B cell (primary cell): Measurements from ENCODE around the gene ACBD4. TPM values are rescaled to one million over a fixed set of nuclear protein-coding genes. Genes with fewer than 3 reads are reported as not detected.

Experiments used
- ATAC-seq: fragments of 200-7000 bp; cut with Tn5 transposase; one replicate; pipeline ENCODE4 v1.10.0; 2021; ENCODE audit warnings: low read depth, mild to moderate bottlenecking, moderate number of reproducible peaks, moderate library complexity
- CTCF ChIA-PET: fragments of 350-600 bp; sonication (Branson Sonifier 250); formaldehyde crosslinking; loops from one replicate; lab custom pipeline; 2021; ENCODE audit warnings: antibody characterized with exemption, inconsistent platforms; lab: Charles Lee
- POLR2A ChIA-PET: fragments of 350-600 bp; sonication (Branson Sonifier 250); formaldehyde crosslinking; loops from one replicate; lab custom pipeline; 2021; ENCODE audit warnings: antibody characterized with exemption; lab: Charles Lee
- DNase-seq: peaks from one replicate; pipeline ENCODE4 v3.0.0; 2013
- H2AFZ ChIP-seq: 2 replicates; pipeline ENCODE4 v1.6.1; 2012; ENCODE audit warnings: mild to moderate bottlenecking, low read depth, low read length; ENCODE audit not compliant: insufficient read depth, poor library complexity, severe bottlenecking
- H3K27ac ChIP-seq, 2 donors: 1 replicate in 1 of 2; 2 replicates in 1 of 2; pipeline ENCODE4 v1.5.1; 2012 to 2013; ENCODE audit warnings: low read length in 2 of 2, mild to moderate bottlenecking in 2 of 2, moderate library complexity in 1 of 2
- H3K27me3 ChIP-seq, 4 experiments: fragments of 200-600 bp in 1 of 4; sonication (generic) in 1 of 4; replicated peaks in 1 of 4; 1 replicate in 2 of 4; 2 replicates in 2 of 4; pipeline versions ENCODE4 v1.6.1 to v1.7.0; 2013 to 2016; ENCODE audit warnings: low read length in 3 of 4, mild to moderate bottlenecking in 2 of 4, mixed read lengths in 1 of 4, moderate library complexity in 1 of 4; ENCODE audit not compliant: insufficient read depth in 4 of 4, control insufficient read depth in 3 of 4; ENCODE audit errors: control extremely low read depth in 1 of 4
- H3K36me3 ChIP-seq, 2 experiments: replicated peaks in 1 of 2; 1 replicate in 1 of 2; 2 replicates in 1 of 2; pipeline versions ENCODE4 v1.6.1 to v1.7.1; 2013; ENCODE audit warnings: low read length in 1 of 2; ENCODE audit not compliant: insufficient read depth in 2 of 2, control insufficient read depth in 1 of 2; ENCODE audit errors: control extremely low read depth in 1 of 2, extremely low read depth in 1 of 2
- H3K4me1 ChIP-seq, 2 donors: fragments of 200-600 bp in 1 of 2; sonication (generic) in 1 of 2; 1 replicate in 1 of 2; 2 replicates in 1 of 2; pipeline versions ENCODE4 v1.5.1 to v1.6.1; 2013 to 2017; ENCODE audit warnings: low read length in 2 of 2; ENCODE audit not compliant: control insufficient read depth in 2 of 2, insufficient read depth in 2 of 2
- H3K4me2 ChIP-seq: replicated peaks from 2 replicates; pipeline ENCODE3; 2012; ENCODE audit warnings: mild to moderate bottlenecking, low read depth, low read length; ENCODE audit not compliant: poor library complexity, severe bottlenecking
- H3K4me3 ChIP-seq, 5 experiments: fragments of 200-600 bp in 1 of 5; sonication (generic) in 1 of 5; 1 replicate in 3 of 5; 2 replicates in 2 of 5; pipeline versions ENCODE4 v1.5.1 to v1.7.0; 2011 to 2016; ENCODE audit warnings: low read length in 4 of 5, mild to moderate bottlenecking in 4 of 5, low read depth in 2 of 5, control low read depth in 1 of 5, moderate library complexity in 1 of 5; ENCODE audit not compliant: insufficient read depth in 1 of 5; ENCODE audit errors: control extremely low read depth in 1 of 5, extremely low read depth in 1 of 5
- H3K79me2 ChIP-seq: fragments of 200-600 bp; sonication (generic); one replicate; pipeline ENCODE4 v1.6.0; 2016; ENCODE audit warnings: low read length; ENCODE audit not compliant: control insufficient read depth, insufficient read depth
- H3K9ac ChIP-seq: fragments of 200-600 bp; sonication (generic); 2 replicates; pipeline ENCODE4 v1.6.1; 2017; ENCODE audit warnings: mild to moderate bottlenecking, low read length, moderate library complexity
- H3K9me3 ChIP-seq, 3 donors: one replicate each; pipeline versions ENCODE4 v1.6.1 to v1.7.1; 2013; ENCODE audit warnings: low read length in 2 of 3; ENCODE audit not compliant: control insufficient read depth in 2 of 3, insufficient read depth in 1 of 3; ENCODE audit errors: control extremely low read depth in 1 of 3
- H4K20me1 ChIP-seq: 2 replicates; pipeline ENCODE4 v1.6.0; 2012; ENCODE audit warnings: mild to moderate bottlenecking, low read length; ENCODE audit not compliant: insufficient read depth, control insufficient read depth, poor library complexity, severe bottlenecking
- H3K27ac Mint-ChIP-seq: one replicate; pipeline ENCODE4 v1.8.0; 2021; ENCODE audit warnings: mixed read lengths
- H3K27me3 Mint-ChIP-seq: one replicate; pipeline ENCODE4 v1.8.0; 2021; ENCODE audit warnings: mixed read lengths
- H3K4me1 Mint-ChIP-seq: one replicate; pipeline ENCODE4 v1.8.0; 2021; ENCODE audit warnings: mixed read lengths
- H3K4me3 Mint-ChIP-seq: one replicate; pipeline ENCODE4 v1.8.0; 2021; ENCODE audit warnings: mixed read lengths
- H3K9me3 Mint-ChIP-seq: one replicate; pipeline ENCODE4 v1.8.0; 2022; ENCODE audit warnings: mixed read lengths; ENCODE audit not compliant: insufficient read depth
- CTCF ChIP-seq: fragments of 200-600 bp; IDR thresholded peaks from one replicate; pipeline ENCODE4 v1.8.0; 2022; ENCODE audit warnings: antibody characterized with exemption, mild to moderate bottlenecking
- EZH2 ChIP-seq: IDR thresholded peaks from 2 replicates; pipeline ENCODE4 v1.6.1; 2012; ENCODE audit warnings: borderline replicate concordance, low read depth, mild to moderate bottlenecking, moderate library complexity, low read length; ENCODE audit not compliant: insufficient read depth, poor library complexity, severe bottlenecking
- WGBS: methylation state at CpG from one replicate; pipeline ENCODE4 v1.1.5; 2013; ENCODE audit warnings: missing lambda C conversion rate; ENCODE audit not compliant: insufficient coverage; 5-methylcytosine and 5-hydroxymethylcytosine counted together
- intact Hi-C: fragments of 100-400 bp; cut with micrococcal nuclease; formaldehyde crosslinking; loops from one replicate; pipeline ENCODE4 v1.10.0; 2022
- polyA plus RNA-seq: library from polyadenylated mRNA; depleted of rRNA; stranded (reverse); fragments of >200 nt; gene quantifications from 2 replicates; pipeline ENCODE4 v1.2.3, GENCODE V29; 2012
- total RNA-seq, 2 donors: library from RNA; stranded (reverse); fragments of 120-200 nt in 1 of 2; gene quantifications; 1 replicate in 1 of 2; 2 replicates in 1 of 2; pipeline versions ENCODE4 v1.2.3 to v1.2.4, GENCODE V29; 2013 to 2022

ACBD4 gene
- total and polyA plus RNA-seq, 2 donors (not counting 1 experiment from before 2014, with no cell fraction given) = 36.8 to 39.4 TPM

- no peak overlapping the region for H3K27ac Mint-ChIP-seq
- H3K27me3 Mint-ChIP-seq = no peaks in the 10 kb centered on the region
- no peak overlapping the region for H3K27ac ChIP-seq
- H3K4me1 Mint-ChIP-seq = peaks cover 6% of the 10 kb centered on the region
- H3K4me1 ChIP-seq = peaks cover 7 to 9% of the 10 kb centered on the region in 2 donors
- H3K4me3 ChIP-seq = no peak overlapping the region
- 96% methylated on average over 4 of the region's 7 CpGs for WGBS
- POLR2A ChIA-PET = no interaction called here
- H3K4me3 Mint-ChIP-seq = no peak overlapping the region
- H3K79me2 ChIP-seq = no peaks in the 10 kb centered on the region
- H2AFZ ChIP-seq = no peak overlapping the region
- no peak overlapping the region for H3K9ac ChIP-seq
- no peaks in the 10 kb centered on the region for H3K36me3 ChIP-seq
- H3K9me3 ChIP-seq = no peaks in the 10 kb centered on the region
- CTCF ChIA-PET = interaction anchor here (1.4 kb wide), 1 partner anchor 20 kb away, joined by 6 read pairs; no protein-coding TSS in a partner anchor
- H3K4me2 ChIP-seq = no peak overlapping the region
- H3K27me3 ChIP-seq = peaks cover 0 to 2% (median 0%) of the 10 kb centered on the region in 4 experiments
- H4K20me1 ChIP-seq = no peaks in the 10 kb centered on the region
- intact Hi-C loops = no loop called here
- TF ChIP-seq EZH2 (no peak), CTCF (no peak)
- DNase-seq = no peak
- H3K9me3 Mint-ChIP-seq = no peaks in the 10 kb centered on the region
- no peak for ATAC-seq
Measured at GRCh38 chr17:45177563-45177962, 42.1 kb downstream of the ACBD4 start.

GRCh38 chr17:45184144-45184543 lies 48.7 kb downstream of the ACBD4 start:
- Mint-ChIP-seq H3K9me3 (no peaks in the 10 kb centered on the region), H3K27ac (no peak overlapping the region)

More at GRCh38 chr17:45184144-45184543, 48.7 kb downstream of the ACBD4 start:
- CTCF ChIA-PET = interaction anchor here (0.9 to 1.4 kb wide), 2 partner anchors 13 to 49 kb away, joined by 3 to 5 read pairs; partner anchors contain the start of gene ACBD4
- DNase-seq (no peak), ATAC-seq (no peak)
- TF ChIP-seq CTCF (no peak), EZH2 (no peak)
- Histone ChIP-seq H3K27ac (no peak overlapping the region), H3K4me3 (no peak overlapping the region), H3K9ac (no peak overlapping the region), H3K4me2 (no peak overlapping the region), H3K36me3 (no peaks in the 10 kb centered on the region), H4K20me1 (no peaks in the 10 kb centered on the region), H3K4me1 (no peaks in the 10 kb centered on the region), H2AFZ (no peak overlapping the region), H3K27me3 (peaks cover 0 to 2% (median 0%) of the 10 kb centered on the region in 4 experiments), H3K79me2 (no peaks in the 10 kb centered on the region), H3K9me3 (no peaks in the 10 kb centered on the region)
- POLR2A ChIA-PET = no interaction called here
- 100% methylated on average over 5 of the region's 5 CpGs for WGBS
- Mint-ChIP-seq H3K27me3 (no peaks in the 10 kb centered on the region), H3K4me1 (no peaks in the 10 kb centered on the region), H3K4me3 (no peak overlapping the region)
- intact Hi-C loops = no loop called here
